ENCODE results near the gene RNF183.

DNA sequence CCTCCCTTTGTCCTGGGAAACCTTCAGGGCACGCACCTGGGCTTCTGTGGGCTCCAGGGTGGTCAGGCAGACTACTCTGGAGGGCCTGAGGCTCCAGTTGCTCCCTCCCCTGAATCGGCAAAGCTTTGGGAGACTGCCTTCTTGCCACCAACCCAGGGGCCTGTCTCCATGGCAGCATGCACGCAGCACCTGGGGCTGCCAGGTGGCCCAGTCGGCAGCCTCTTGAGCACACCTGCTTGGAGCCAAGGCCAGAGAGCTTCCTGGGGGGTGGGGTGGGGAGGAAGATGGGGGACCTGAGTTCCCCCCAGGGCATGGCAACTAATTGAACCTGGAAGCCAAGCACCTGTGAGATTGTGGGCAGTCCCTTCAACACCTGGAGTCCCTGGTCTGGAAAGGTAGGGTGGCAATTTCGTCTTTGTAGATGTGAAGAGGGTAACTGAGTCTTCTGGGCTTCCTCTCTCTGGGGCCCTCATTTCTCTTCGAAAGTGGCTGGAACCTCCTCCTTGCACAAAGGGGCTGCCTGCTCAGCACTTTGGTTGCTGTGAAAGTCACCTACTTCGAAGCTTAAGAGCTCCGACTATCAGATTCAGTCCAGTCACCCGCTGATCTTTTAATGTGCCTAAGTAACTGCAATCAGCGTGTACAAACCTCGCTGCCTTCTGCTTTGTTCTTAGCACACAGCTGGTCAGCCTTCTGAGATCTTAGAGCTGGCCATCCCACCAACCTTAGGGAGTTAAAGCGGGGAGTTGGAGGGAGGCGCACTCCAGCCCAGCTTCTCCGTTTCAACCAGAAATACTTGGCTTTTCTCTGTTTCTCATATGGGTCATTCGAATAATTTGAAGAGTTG lies 4.0 kb downstream of the RNF183 start:
- TF ChIP-seq CTCF (IDR thresholded peaks at IDR 0.05) (no peak), POLR2A (IDR thresholded peaks at IDR 0.05) (no peak)
